ENCODE results near the gene ODAM. TPM values are rescaled to one million over a fixed set of nuclear protein-coding genes. Genes with fewer than 3 reads are reported as not detected.

Gene ODAM
- total RNA-seq, 1 experiment from 2014 or later: not detected

GRCh38 chr4:70251945-70252277 lies 56.4 kb downstream of the ODAM start:
- Histone ChIP-seq H3K9me3 (ENCODE audit: control insufficient read depth, low read depth, low read length) (no peaks in the 10 kb centered on the region), H3K56ac (ENCODE audit: insufficient read length, low read depth, low read length) (no peak overlapping the region), H4K91ac (ENCODE audit: insufficient read length, low read depth, low read length) (no peak overlapping the region), H4K20me1 (ENCODE audit: control insufficient read depth, insufficient read depth, insufficient read length) (no peaks in the 10 kb centered on the region), H3K23me2 (ENCODE audit: insufficient read length, low read depth, low read length, poor library complexity, severe bottlenecking) (no peaks in the 10 kb centered on the region), H3K4me1 (ENCODE audit: insufficient read depth, low read length) (no peaks in the 10 kb centered on the region), H3K4ac (ENCODE audit: low read depth, low read length) (no peak overlapping the region), H4K5ac (ENCODE audit: insufficient read length, low read depth, low read length) (no peak overlapping the region), H3K23ac (ENCODE audit: insufficient read length, low read depth, low read length) (no peak overlapping the region), H4K8ac (replicated peaks; ENCODE audit: insufficient read length, low read depth, low read length) (no peak overlapping the region), H3K9ac (ENCODE audit: extremely low read depth, insufficient read length, low read length) (no peak overlapping the region), H2BK12ac (ENCODE audit: insufficient read length, low read depth, low read length) (no peak overlapping the region), H3K18ac (ENCODE audit: insufficient read length, low read depth, low read length) (no peak overlapping the region), H2AFZ (ENCODE audit: low read length) (no peak overlapping the region), H3K79me1 (ENCODE audit: insufficient read depth, low read depth, low read length, poor library complexity, severe bottlenecking) (no peaks in the 10 kb centered on the region), H3K79me2 (ENCODE audit: insufficient read depth, low read length) (no peaks in the 10 kb centered on the region), H2BK15ac (ENCODE audit: low read depth, low read length) (no peak overlapping the region), H2BK20ac (ENCODE audit: low read depth, low read length, poor library complexity, severe bottlenecking) (no peak overlapping the region), H3K27me3 (ENCODE audit: insufficient read depth, low read length) (no peaks in the 10 kb centered on the region), H2BK120ac (ENCODE audit: low read depth, low read length, poor library complexity, severe bottlenecking) (no peak overlapping the region), H3K27ac (ENCODE audit: insufficient read length, low read depth, low read length) (no peak overlapping the region), H2BK5ac (ENCODE audit: insufficient read length, low read length) (no peak overlapping the region), H2AK5ac (ENCODE audit: insufficient read length, low read length) (no peak overlapping the region), H3K4me2 (ENCODE audit: insufficient read depth, insufficient read length, low read length) (no peak overlapping the region), H3T11ph (ENCODE audit: low read length) (no peak overlapping the region), H3K14ac (ENCODE audit: insufficient read depth, low read length) (no peak overlapping the region)
- H3K9me3 Mint-ChIP-seq: no peaks in the 10 kb centered on the region
- WGBS (ENCODE audit: extremely low coverage, insufficient read length, low lambda C conversion rate): no CpG with 5 or more reads among the region's 1 CpG
- H3K36me3 Mint-ChIP-seq (ENCODE audit: insufficient read depth in 1 of 3, low read depth in 3 of 3): no peaks in the 10 kb centered on the region
- H3K4me3 Mint-ChIP-seq: no peak overlapping the region
- H3K4me1 Mint-ChIP-seq: no peaks in the 10 kb centered on the region
- no peak overlapping the region for H3K27ac Mint-ChIP-seq
- no peak for DNase-seq
- H3K27me3 Mint-ChIP-seq (ENCODE audit: low read depth): no peaks in the 10 kb centered on the region
- TF ChIP-seq, protein P1, sequence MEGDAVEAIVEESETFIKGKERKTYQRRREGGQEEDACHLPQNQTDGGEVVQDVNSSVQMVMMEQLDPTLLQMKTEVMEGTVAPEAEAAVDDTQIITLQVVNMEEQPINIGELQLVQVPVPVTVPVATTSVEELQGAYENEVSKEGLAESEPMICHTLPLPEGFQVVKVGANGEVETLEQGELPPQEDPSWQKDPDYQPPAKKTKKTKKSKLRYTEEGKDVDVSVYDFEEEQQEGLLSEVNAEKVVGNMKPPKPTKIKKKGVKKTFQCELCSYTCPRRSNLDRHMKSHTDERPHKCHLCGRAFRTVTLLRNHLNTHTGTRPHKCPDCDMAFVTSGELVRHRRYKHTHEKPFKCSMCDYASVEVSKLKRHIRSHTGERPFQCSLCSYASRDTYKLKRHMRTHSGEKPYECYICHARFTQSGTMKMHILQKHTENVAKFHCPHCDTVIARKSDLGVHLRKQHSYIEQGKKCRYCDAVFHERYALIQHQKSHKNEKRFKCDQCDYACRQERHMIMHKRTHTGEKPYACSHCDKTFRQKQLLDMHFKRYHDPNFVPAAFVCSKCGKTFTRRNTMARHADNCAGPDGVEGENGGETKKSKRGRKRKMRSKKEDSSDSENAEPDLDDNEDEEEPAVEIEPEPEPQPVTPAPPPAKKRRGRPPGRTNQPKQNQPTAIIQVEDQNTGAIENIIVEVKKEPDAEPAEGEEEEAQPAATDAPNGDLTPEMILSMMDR (conservative IDR thresholded peaks at IDR 0.05): no peak

Other genes starting within 250 kb of the ODAM start
- not detected in 2 replicates for gene CSN2, start 230.0 kb upstream of the ODAM start, total RNA-seq (2021)
- not detected in 2 replicates for gene STATH, start 199.8 kb upstream of the ODAM start, total RNA-seq (2021)
- not detected in 2 replicates for gene HTN3, start 167.3 kb upstream of the ODAM start, total RNA-seq (2021)
- gene HTN1, start 145.3 kb upstream of the ODAM start, total RNA-seq (2021): not detected in 2 replicates
- not detected in 2 replicates for gene PRR27, start 41.5 kb upstream of the ODAM start, total RNA-seq (2021)
- not detected in 2 replicates for gene FDCSP, start 30.4 kb downstream of the ODAM start, total RNA-seq (2021)
- gene CSN3, start 46.9 kb downstream of the ODAM start, total RNA-seq (2021): not detected in 2 replicates
- 0.15 TPM in 1 of 2 replicates, not detected in the other for gene CABS1, start 139.3 kb downstream of the ODAM start, total RNA-seq (2021)
- gene SMR3A, start 165.0 kb downstream of the ODAM start, total RNA-seq (2021): not detected in 2 replicates
- not detected in 2 replicates for gene SMR3B, start 187.4 kb downstream of the ODAM start, total RNA-seq (2021)
- gene OPRPN, start 202.2 kb downstream of the ODAM start, total RNA-seq (2021): not detected in 2 replicates

All from H9 (cell line).